Rectal smooth muscle tissue (tissue), 1 donor: ENCODE results near the gene SDK1.
A peak's percentile ranks its signal among the peaks of the same experiment; 100 is the strongest.
"Not testable (repeated sequence)": the region's sequence is repeated elsewhere in the genome, so short reads cannot be mapped to it uniquely, and the experiment has no call there.

Source experiments
- H3K27ac ChIP-seq: one replicate; pipeline ENCODE4 v1.7.0; 2013; ENCODE audit warnings: low read depth, low read length, inconsistent platforms
- H3K27me3 ChIP-seq: one replicate; pipeline ENCODE4 v1.7.0; 2013; ENCODE audit warnings: low read length; ENCODE audit not compliant: control insufficient read depth, insufficient read depth
- H3K36me3 ChIP-seq: one replicate; pipeline ENCODE4 v1.7.0; 2013; ENCODE audit warnings: low read length; ENCODE audit not compliant: control insufficient read depth, insufficient read depth
- H3K4me1 ChIP-seq: one replicate; pipeline ENCODE4 v1.7.0; 2013; ENCODE audit warnings: low read length; ENCODE audit not compliant: control insufficient read depth, insufficient read depth
- H3K4me3 ChIP-seq: one replicate; pipeline ENCODE4 v1.7.0; 2013; ENCODE audit warnings: low read length
- H3K9ac ChIP-seq: one replicate; pipeline ENCODE4 v1.7.0; 2013; ENCODE audit warnings: low read length

SDK1 gene

GRCh38 chr7:4247106-4247876 lies 946.2 kb downstream of the SDK1 start:
- Histone ChIP-seq H3K36me3 (no peaks in the 10 kb centered on the region), H3K27me3 (no peaks in the 10 kb centered on the region), H3K9ac (no peak overlapping the region), H3K27ac (no peak overlapping the region), H3K4me3 (no peak overlapping the region), H3K4me1 (no peaks in the 10 kb centered on the region)

GRCh38 chr7:4248295-4248694 lies 947.2 kb downstream of the SDK1 start:
- H3K27ac ChIP-seq = no peak overlapping the region
- no peak overlapping the region for H3K4me3 ChIP-seq
- no peaks in the 10 kb centered on the region for H3K27me3 ChIP-seq
- H3K4me1 ChIP-seq = no peaks in the 10 kb centered on the region
- no peak overlapping the region for H3K9ac ChIP-seq
- no peaks in the 10 kb centered on the region for H3K36me3 ChIP-seq

- no peak overlapping the region for H3K4me3 ChIP-seq
- H3K9ac ChIP-seq = no peak overlapping the region
- H3K27me3 ChIP-seq = no peaks in the 10 kb centered on the region
- H3K27ac ChIP-seq = no peak overlapping the region
- no peaks in the 10 kb centered on the region for H3K4me1 ChIP-seq
- H3K36me3 ChIP-seq = no peaks in the 10 kb centered on the region
Measured at GRCh38 chr7:4249241-4249640, 948.2 kb downstream of the SDK1 start.

- H3K9ac ChIP-seq = no peak overlapping the region
- no peak overlapping the region for H3K27ac ChIP-seq
- no peak overlapping the region for H3K4me3 ChIP-seq
- H3K36me3 ChIP-seq = no peaks in the 10 kb centered on the region
- peaks cover 14% of the 10 kb centered on the region for H3K4me1 ChIP-seq
- H3K27me3 ChIP-seq = no peaks in the 10 kb centered on the region
Measured at GRCh38 chr7:4255336-4255735, 954.3 kb downstream of the SDK1 start.

- Histone ChIP-seq H3K4me3 (no peak overlapping the region), H3K36me3 (no peaks in the 10 kb centered on the region), H3K27me3 (no peaks in the 10 kb centered on the region), H3K9ac (no peak overlapping the region), H3K4me1 (peaks cover 14% of the 10 kb centered on the region), H3K27ac (peak overlapping the region; percentile 67)
Measured at GRCh38 chr7:4256286-4256685, 955.2 kb downstream of the SDK1 start.

GRCh38 chr7:4257146-4258111 lies 956.4 kb downstream of the SDK1 start:
- H3K27ac ChIP-seq = peak overlapping the region; percentile 75
- no peak overlapping the region for H3K4me3 ChIP-seq
- no peaks in the 10 kb centered on the region for H3K27me3 ChIP-seq
- H3K9ac ChIP-seq = no peak overlapping the region
- H3K36me3 ChIP-seq = no peaks in the 10 kb centered on the region
- H3K4me1 ChIP-seq = peaks cover 14% of the 10 kb centered on the region

- H3K27me3 ChIP-seq, H3K27ac ChIP-seq, H3K4me3 ChIP-seq, H3K36me3 ChIP-seq, H3K9ac ChIP-seq: not testable (repeated sequence)
- H3K4me1 ChIP-seq = peaks cover 14% of the 10 kb centered on the region
Measured at GRCh38 chr7:4260116-4260515, 959.1 kb downstream of the SDK1 start.

- no peak overlapping the region for H3K4me3 ChIP-seq
- no peak overlapping the region for H3K9ac ChIP-seq
- H3K27ac ChIP-seq = no peak overlapping the region
- H3K27me3 ChIP-seq = no peaks in the 10 kb centered on the region
- H3K4me1 ChIP-seq = peaks cover 14% of the 10 kb centered on the region
- H3K36me3 ChIP-seq = no peaks in the 10 kb centered on the region
Measured at GRCh38 chr7:4260867-4261600, 960.0 kb downstream of the SDK1 start.

- H3K9ac ChIP-seq = no peak overlapping the region
- no peaks in the 10 kb centered on the region for H3K27me3 ChIP-seq
Measured at GRCh38 chr7:4261601-4261960, 960.5 kb downstream of the SDK1 start.

GRCh38 chr7:4264206-4264605 lies 963.2 kb downstream of the SDK1 start:
- H3K27ac ChIP-seq, H3K36me3 ChIP-seq, H3K9ac ChIP-seq, H3K4me3 ChIP-seq, H3K27me3 ChIP-seq, H3K4me1 ChIP-seq: not testable (repeated sequence)

More at GRCh38 chr7:4261601-4261960, 960.5 kb downstream of the SDK1 start:
- no peaks in the 10 kb centered on the region for H3K36me3 ChIP-seq
- no peak overlapping the region for H3K27ac ChIP-seq
- no peak overlapping the region for H3K4me3 ChIP-seq
- peaks cover 13% of the 10 kb centered on the region for H3K4me1 ChIP-seq

- H3K36me3 ChIP-seq = no peaks in the 10 kb centered on the region
- H3K4me1 ChIP-seq = peaks cover 4% of the 10 kb centered on the region
- no peak overlapping the region for H3K27ac ChIP-seq
- no peaks in the 10 kb centered on the region for H3K27me3 ChIP-seq
- no peak overlapping the region for H3K9ac ChIP-seq
- H3K4me3 ChIP-seq = no peak overlapping the region
Measured at GRCh38 chr7:4265066-4265465, 964.0 kb downstream of the SDK1 start.

- Histone ChIP-seq H3K27me3 (no peaks in the 10 kb centered on the region), H3K27ac (no peak overlapping the region), H3K4me1 (peaks cover 4% of the 10 kb centered on the region), H3K36me3 (no peaks in the 10 kb centered on the region), H3K4me3 (no peak overlapping the region), H3K9ac (no peak overlapping the region)
Measured at GRCh38 chr7:4265676-4266075, 964.6 kb downstream of the SDK1 start.
